Regular cardiac myocyte (primary cell): ENCODE results near the gene CD109. TPM values are rescaled to one million over a fixed set of nuclear protein-coding genes. Genes with fewer than 3 reads are reported as not detected.

Experiments
- total RNA-seq: library from RNA; depleted of rRNA; stranded (reverse); fragments of >200 nt; gene quantifications from 2 replicates; pipeline ENCODE4 v1.2.3, GENCODE V29; 2014

Gene CD109
- 5.8 and 12.4 TPM in 2 replicates for total RNA-seq

GRCh38 chr6:73695619-73696421 lies at the start of gene CD109:
Gene CD109 (plus strand): TSS chr6:73696203. CDS start chr6:73696216, 13 bp downstream.

GRCh38 chr6:73653571-73654424 lies 42.2 kb upstream of the CD109 start, which contains the start of gene SLC17A5:
Gene SLC17A5 (minus strand): TSS chr6:73653992. CDS start chr6:73653886, 106 bp downstream.

Other genes starting within 250 kb of the CD109 start
- 7.6 and 10.2 TPM in 2 replicates for gene CGAS, start 243.9 kb upstream of the CD109 start, total RNA-seq
- gene MTO1, start 234.5 kb upstream of the CD109 start, total RNA-seq: 24.8 and 34.7 TPM in 2 replicates
- 20,609 and 36,365 TPM in 2 replicates for gene EEF1A1, start 175.2 kb upstream of the CD109 start, total RNA-seq
- 32.2 and 85.1 TPM in 2 replicates for gene SLC17A5, start 42.2 kb upstream of the CD109 start, total RNA-seq